ENCODE measurements around the gene TNP2.

GRCh38 chr16:11233727-11234376 lies 35.3 kb downstream of the TNP2 start:
- TF ChIP-seq POLR2A (IDR thresholded peaks at IDR 0.05; ENCODE audit: low read depth, low read length) (no peak), TAF1 (IDR thresholded peaks at IDR 0.05; ENCODE audit: low read depth, low read length) (no peak), POLR2AphosphoS5 (IDR thresholded peaks at IDR 0.05; ENCODE audit: low read depth, low read length) (no peak)
